ENCODE results near the gene GLS2.
"Not testable (repeated sequence)": the region's sequence is repeated elsewhere in the genome, so short reads cannot be mapped to it uniquely, and the experiment has no call there.

DNA sequence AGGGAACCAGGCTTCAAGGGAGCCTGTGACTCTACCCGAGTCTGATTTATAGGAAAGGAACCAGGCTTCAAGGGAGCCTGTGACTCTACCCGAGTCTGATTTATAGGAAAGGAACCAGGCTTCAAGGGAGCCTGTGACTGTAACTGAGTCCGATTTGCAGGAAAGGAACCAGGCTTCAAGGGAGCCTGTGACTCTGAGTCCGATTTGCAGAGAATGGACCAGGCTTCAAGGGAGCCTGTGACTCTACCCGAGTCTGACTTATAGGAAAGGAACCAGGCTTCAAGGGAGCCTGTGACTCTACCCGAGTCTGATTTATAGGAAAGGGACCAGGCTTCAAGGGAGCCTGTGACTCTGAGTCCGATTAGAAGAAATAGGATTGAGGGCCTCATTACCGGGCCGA lies 11.5 kb upstream of the GLS2 start:
- TF ChIP-seq, protein P1, sequence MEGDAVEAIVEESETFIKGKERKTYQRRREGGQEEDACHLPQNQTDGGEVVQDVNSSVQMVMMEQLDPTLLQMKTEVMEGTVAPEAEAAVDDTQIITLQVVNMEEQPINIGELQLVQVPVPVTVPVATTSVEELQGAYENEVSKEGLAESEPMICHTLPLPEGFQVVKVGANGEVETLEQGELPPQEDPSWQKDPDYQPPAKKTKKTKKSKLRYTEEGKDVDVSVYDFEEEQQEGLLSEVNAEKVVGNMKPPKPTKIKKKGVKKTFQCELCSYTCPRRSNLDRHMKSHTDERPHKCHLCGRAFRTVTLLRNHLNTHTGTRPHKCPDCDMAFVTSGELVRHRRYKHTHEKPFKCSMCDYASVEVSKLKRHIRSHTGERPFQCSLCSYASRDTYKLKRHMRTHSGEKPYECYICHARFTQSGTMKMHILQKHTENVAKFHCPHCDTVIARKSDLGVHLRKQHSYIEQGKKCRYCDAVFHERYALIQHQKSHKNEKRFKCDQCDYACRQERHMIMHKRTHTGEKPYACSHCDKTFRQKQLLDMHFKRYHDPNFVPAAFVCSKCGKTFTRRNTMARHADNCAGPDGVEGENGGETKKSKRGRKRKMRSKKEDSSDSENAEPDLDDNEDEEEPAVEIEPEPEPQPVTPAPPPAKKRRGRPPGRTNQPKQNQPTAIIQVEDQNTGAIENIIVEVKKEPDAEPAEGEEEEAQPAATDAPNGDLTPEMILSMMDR (IDR thresholded peaks at IDR 0.05; ENCODE audit: low read depth, low read length) = not testable (repeated sequence)
- TF ChIP-seq EZH2phosphoT487 (IDR thresholded peaks at IDR 0.05; ENCODE audit: low read depth) = not testable (repeated sequence)

Data from OCI-LY3 (cell line).